Activated CD8-positive, alpha-beta memory T cell treated with anti-CD3 and anti-CD28 coated beads for 36 hours (primary cell): Measurements from ENCODE around the gene BBS9. TPM values are rescaled to one million over a fixed set of nuclear protein-coding genes. Genes with fewer than 3 reads are reported as not detected.

Experiments
- CTCF ChIA-PET: fragments of 350-600 bp; sonication (Branson Sonifier 250); formaldehyde crosslinking; loops from one replicate; lab custom pipeline; 2021; ENCODE audit warnings: antibody characterized with exemption; lab: Charles Lee
- POLR2A ChIA-PET: fragments of 350-600 bp; sonication (Branson Sonifier 250); formaldehyde crosslinking; loops from one replicate; lab custom pipeline; 2021; ENCODE audit warnings: antibody characterized with exemption; lab: Charles Lee
- total RNA-seq, 2 experiments: library from RNA; stranded (reverse); gene quantifications; one replicate each; pipeline ENCODE4 v1.2.3, GENCODE V29; 2021

Gene BBS9
- total RNA-seq, 2 experiments from 2014 or later, result 5.1 to 6.1 TPM

- ChIA-PET POLR2A (no interaction called here), CTCF (no interaction called here)
These were observed 516.8 kb downstream of the BBS9 start for GRCh38 chr7:33646166-33646565.

DNA sequence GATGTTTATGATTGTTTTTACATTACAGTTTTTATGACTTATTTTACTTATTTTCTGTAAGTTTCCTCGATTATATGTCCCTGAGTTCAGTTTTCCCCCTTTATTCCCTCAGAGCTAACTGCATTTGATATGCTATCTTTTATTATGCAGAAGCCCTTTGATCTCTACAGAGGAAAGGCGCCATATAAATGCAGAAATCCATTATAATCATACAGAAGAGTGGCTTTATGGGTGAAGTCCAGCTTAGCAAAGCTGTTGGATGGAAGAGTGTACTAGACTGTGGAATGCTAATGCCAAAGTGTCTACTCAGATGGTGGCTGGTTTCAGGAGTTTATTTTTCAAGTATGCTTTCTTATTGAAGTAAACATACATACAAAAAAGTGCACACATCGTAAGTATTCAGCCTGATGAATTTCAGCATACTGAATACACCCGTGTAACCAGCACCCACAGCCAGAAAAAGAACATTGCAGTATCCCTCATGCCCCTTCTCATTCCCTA is 517.6 kb downstream of the BBS9 start:
- POLR2A ChIA-PET, result no interaction called here
- CTCF ChIA-PET, result no interaction called here

DNA sequence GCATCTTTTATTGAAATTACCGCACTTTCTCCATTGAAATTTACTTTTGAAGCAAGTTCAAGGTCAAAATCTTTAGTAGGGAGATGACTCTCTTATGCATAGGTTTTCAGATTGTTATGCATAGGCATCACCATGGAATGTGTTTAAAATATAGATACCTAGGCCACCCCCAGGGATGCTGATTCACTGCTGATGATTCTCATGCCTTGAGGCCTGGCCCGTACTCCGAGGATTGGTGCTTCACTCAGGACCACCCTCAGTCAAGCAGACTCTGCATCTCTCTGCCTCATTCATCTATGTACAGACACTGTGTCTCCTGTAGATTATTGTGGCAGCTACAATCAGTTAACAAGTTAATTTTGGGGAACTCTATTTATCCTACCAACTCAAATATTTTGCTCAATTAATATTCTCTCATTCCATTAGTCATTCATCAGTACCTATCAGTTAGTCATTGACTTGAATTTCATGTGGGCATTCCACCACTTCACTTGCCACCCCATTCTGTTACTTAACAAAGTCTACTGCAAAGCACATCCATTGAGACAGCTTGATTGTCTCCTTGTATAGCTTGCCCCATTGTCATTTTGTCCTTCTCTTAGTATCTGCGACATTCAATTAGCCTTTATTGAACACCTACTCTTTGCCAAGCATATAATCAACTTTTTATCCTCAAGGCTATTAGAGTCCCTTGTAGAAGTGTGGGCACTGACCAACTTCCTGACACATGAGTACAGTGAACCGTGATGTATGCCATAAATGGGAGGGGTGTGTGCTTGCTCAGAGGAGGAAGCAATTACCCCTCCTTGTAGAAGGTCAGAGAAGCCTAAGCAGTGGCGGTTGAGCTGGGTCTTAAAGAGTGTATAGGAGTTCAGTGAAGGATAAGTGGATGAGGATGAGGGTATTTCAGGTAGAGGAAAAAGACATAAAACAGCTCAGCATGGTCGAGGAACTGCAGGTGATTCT is 520.4 kb downstream of the BBS9 start:
- CTCF ChIA-PET, result no interaction called here
- POLR2A ChIA-PET, result no interaction called here

DNA sequence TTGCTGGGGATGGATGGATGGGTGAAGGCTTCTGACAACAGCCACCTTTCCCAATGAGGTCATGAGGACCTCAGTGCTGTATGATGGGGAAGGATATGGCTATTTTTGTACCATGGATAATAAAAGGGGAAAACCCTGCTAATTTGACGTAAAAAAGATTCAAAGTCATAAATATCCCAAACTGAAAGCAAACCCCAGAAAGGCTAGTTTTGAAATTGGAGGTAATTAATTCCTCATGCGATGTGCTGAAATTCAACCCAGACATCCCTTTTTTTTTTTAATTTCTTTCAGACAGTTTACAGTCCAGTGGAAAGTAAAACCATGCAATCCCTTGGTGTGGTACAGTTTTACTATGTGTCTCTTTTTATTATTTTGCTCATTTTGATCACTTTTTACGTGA is 521.5 kb downstream of the BBS9 start:
- CTCF ChIA-PET, result no interaction called here
- POLR2A ChIA-PET, result no interaction called here

GRCh38 chr7:33651998-33652515 is 522.7 kb downstream of the BBS9 start:
- POLR2A ChIA-PET, result no interaction called here
- CTCF ChIA-PET, result no interaction called here

DNA sequence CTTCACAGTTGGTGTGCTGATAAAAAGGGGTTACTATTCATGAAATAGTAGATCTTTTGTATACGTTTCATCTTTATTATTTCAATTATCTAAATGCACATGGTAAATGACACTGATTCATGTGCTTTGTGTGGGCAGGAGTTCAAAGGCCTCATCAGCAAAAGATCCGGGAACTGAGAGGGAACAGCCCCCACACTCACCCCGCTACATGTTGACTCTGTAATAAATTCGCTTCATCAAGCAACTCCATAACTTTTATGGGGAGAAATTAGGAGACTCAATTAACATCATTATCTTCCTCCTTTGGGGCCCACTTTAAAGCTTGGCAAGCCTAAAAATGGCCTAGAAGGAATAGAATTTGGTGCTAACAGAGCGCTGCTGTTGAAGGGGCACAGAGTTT is 525.3 kb downstream of the BBS9 start:
- ChIA-PET CTCF (no interaction called here), POLR2A (no interaction called here)

Other genes starting within 250 kb of the BBS9 start
- gene KBTBD2, start 237.8 kb upstream of the BBS9 start, total RNA-seq, result 10 to 100 TPM; 19.9 to 22.1 TPM
- gene FKBP9, start 172.1 kb upstream of the BBS9 start, total RNA-seq, result under 1 TPM in 1 of 2 experiments, not detected in 1; 0.34 TPM
- 10 to 100 TPM; 28.1 to 29.2 TPM for gene NT5C3A, start 66.8 kb upstream of the BBS9 start, total RNA-seq
- gene RP9, start 20.2 kb upstream of the BBS9 start, total RNA-seq, result 10 to 100 TPM; 22.0 to 23.2 TPM